HUDEP-2 (cell line): ENCODE results near the gene MORF4L2.

Experiments used
- DNase-seq, 76 experiments: peaks; one replicate each; lab custom pipeline; 2025; ENCODE audit not compliant: unreplicated experiment in 76 of 76; lab: John Stamatoyannopoulos, UW

MORF4L2 gene, protein sequence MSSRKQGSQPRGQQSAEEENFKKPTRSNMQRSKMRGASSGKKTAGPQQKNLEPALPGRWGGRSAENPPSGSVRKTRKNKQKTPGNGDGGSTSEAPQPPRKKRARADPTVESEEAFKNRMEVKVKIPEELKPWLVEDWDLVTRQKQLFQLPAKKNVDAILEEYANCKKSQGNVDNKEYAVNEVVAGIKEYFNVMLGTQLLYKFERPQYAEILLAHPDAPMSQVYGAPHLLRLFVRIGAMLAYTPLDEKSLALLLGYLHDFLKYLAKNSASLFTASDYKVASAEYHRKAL

DNA sequence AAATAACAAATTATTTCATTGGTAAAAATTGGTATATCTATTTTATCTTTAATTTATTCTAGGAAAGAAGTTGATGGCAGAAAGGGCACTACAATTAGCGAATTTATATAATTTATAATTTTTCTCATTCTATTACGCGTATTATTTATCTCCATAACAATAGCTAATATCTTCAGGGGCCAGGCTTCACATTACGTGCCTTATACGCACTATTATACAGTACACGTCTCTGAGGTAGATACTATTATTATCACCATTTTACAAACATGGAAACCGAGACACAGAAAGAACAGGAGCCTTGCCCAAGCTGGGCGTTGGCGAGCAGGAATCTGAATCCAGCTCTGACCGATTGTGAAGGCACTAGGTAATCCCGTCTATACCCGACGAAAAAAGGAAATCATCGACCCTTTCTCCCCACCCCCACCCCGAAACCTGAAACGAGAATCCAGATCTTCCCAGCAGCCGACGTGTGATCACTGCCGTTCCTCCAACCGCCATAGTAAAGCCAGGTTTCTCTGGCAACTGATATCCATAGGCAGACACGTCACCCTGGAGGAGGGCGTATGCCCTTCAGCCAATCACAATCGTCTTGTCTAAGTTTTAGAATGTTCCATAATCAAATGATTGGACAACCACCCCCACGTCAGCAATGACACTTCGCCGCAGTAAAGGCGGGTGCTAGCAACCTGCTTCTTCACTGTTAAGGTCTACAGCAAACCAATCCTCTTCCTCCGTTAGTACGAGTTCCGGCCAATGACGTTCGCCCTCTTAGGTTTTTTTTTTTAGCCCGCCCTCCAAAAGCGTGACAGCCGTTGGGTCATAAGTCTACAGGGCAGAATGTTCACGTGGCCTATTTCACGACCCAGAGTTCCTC is at the start of gene MORF4L2:
Gene MORF4L2, minus strand, starts transcription at position 501 of the 874 bp plus-strand sequence. CDS start 9,672 bp downstream, outside the sequence.
- peak in 75 of 76 experiments; percentile 13 to 96 (median 83) for DNase-seq

DNA sequence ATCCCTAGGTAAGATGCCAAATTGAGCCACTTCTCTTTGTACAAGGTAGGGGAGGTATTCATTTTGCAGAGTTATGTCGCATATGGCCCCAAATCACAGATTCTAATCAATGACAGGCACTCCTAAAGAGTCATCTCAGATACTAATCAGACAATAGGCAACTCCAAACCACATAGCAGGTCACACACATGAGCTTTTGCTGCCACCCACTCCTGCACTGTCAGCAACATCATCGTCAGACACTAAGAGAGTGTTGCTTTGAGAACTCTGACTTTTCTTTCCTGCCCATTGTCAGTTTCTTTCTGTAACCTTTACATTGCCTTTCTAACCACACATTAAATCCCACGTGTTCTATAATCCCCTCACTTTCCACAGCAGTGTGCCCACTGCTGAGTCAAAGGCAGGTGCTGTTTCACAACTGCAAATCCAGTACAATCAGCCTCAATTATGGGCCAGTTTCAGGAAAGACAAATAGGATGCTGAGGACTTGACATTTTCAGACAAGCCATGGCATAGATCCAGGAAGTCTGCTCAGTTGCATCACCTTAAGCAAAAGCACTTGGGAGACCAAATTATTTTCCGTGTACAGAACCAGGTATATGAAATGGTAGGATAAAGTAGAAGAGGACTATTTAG is 47.7 kb upstream of the MORF4L2 start:
- no peak for DNase-seq

DNA sequence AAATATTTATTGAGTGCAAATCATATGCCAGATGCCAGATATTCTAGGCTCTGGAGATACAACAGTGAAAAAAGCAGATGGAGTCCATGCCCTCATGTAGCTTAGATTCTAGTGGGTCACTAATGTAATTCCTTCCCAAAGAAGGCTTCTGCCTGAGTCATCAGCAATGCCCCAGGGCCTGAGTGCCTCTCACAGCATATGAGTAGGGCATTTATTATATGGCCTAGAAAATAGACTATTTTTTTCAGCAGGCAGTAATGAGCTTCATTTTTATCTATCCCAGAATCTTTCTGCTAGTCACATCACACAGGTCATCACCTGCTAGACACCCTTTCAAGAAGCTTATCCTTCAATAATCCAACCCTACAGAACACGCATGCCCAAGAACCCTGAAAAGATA is 46.5 kb upstream of the MORF4L2 start:
- no peak for DNase-seq

- DNase-seq: no peak
These were observed 44.4 kb upstream of the MORF4L2 start for GRCh38 chrX:103730796-103731493.

DNA sequence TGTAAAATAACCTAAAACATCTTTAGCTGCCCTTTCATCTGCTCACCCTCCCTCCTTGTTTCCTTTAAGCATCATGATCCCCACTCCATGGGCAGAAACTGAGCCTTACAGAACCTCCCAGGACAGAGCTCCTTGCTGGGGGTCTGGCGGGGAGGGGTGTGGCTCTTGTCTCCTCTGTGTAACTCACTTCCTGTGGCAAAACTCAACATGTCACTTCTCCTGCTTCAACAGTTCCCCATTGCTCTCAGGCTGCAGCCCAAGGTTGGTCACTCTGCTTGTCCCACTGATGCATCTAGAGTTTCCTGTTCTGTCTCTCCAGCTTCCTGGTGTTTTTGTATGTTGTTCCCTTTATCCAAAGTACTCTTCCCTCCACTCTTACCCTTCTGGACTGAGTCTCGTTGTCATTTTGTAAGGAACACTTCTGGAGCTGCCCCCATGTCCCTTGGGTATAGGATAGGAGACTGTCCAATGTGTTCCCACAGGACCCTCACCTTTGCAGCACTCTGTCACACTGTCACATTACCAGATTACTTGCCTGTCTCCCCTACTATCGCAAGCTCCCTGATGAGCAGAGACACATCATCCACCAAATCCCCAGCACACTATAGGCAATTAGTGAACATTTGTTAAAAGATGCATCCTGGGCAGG is 43.8 kb upstream of the MORF4L2 start:
- no peak for DNase-seq

GRCh38 chrX:103729015-103729414 is 42.5 kb upstream of the MORF4L2 start:
- no peak for DNase-seq

DNA sequence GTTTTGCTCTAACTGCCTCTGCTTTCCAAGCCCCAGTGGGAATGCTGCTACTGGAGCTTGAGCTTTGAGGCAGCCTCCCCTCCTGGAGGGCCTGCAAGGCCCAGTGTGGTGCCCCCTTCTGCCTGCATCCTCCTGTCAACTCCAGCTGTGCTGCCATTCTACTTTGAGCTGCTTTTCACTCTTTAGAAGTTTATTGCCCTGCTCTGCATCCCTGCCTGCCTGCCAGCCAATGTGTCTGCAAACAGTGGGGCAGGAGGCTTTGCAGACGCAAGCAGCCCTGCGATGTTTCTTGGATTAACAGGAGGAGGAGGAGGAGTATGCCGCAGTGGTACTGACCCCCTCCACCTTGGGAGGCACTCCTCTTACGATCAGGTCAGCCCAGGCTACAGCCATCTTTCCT is 40.6 kb upstream of the MORF4L2 start:
- no peak for DNase-seq

GRCh38 chrX:103726477-103726876 is 40.0 kb upstream of the MORF4L2 start:
- DNase-seq: no peak

- DNase-seq: no peak
These were observed 36.0 kb upstream of the MORF4L2 start for GRCh38 chrX:103722505-103722904.

DNA sequence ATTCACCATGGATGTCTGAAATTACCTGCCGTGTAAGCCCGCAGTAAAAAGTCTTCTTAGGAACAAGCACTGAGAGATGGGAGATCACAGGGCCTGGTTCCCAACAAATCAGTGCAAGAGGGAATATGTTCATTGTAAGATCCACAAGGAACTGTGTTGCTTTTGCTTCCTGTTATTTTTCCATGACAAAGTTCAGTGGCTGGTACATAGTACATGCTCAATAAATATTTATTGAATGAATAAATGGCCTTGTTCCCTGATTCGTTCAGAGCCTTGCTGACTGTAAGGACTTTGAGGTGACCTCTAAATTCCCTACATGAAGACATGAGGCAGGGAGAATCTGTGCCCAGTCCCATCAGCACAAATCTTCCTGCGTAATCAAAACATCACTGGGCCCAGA is 31.6 kb upstream of the MORF4L2 start:
- DNase-seq: no peak

DNA sequence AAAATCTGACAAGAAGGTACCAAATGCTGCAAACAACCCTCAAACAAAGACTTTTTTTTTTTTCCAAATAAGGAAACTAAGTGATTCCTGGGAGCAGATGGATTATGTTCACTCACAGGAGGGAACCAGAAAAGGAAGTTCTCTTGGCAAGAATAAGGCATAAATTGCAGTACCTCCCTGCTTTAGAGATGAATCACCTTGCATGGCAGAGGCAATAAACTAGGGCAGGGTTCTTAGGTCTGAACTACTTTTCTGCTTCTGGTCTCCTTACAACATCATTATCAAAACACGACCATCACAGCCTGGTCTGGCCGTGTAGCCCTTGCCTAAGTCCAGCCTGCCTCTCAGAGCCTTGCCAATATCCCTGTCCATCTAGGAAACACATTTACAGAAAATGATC is 30.5 kb upstream of the MORF4L2 start:
- no peak for DNase-seq

DNA sequence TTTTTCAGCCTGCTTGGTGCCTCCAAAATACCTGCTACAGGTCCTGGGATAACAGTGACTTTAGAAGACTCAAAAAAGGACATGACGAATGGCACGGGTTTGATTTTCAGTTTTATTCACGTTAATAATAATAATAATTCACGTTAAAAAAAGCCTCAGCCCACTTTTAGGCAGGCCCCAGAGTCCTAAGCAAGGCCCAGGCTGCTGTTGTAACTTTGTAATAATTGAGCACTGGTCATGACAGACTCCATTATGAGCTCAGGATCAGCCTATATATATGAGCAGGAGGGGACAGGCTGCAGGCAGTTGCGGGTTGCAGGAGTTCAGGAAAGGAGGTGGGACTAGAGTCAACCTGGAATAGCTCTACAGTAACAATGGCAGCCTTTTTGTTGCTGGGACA is 24.1 kb upstream of the MORF4L2 start, which contains the start of gene TMEM31:
Gene TMEM31, plus strand, starts transcription at position 301 of the 400 bp plus-strand sequence. CDS start 1,350 bp downstream, outside the sequence.
- DNase-seq: no peak

- DNase-seq: no peak
These were observed 18.4 kb upstream of the MORF4L2 start for GRCh38 chrX:103704863-103705262.

DNA sequence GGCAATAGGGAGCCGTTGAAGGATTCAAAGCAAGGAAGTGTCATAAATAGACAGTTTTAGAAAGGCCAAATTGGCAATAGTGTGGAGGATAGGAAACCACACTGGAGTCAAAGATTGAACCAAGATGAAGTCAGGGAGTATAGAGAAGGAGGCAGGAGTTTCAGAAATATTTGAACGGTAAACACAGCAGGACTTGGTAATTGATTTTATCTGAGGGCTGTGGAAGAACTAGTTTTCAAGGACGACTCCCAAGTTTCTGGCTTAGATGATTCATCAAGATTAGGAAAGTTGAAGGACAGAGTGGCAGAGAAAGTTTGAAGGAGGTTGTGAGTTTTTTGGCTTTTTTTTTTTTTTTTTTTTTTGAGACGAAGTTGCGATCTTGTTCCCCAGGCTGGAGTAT is 12.7 kb upstream of the MORF4L2 start:
- no peak for DNase-seq

DNA sequence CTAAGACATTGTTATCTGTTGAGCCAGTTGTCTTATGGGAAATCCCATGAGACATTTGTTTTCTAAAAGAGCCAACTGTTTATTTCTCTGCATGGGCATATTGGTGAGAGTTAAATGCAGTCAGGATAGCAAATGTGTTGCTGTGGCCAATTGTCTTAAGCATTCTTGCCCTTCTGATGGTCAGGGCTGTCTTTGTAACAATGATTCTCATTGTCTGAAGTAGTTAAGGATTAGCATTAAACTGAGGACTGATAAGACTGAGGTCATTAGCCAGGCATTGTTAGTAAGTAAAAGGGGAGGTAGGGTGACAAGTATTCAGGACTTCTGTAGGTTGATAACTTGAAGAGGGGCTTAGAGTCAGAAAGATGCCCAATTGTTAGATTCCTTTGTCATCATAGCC is 11.2 kb upstream of the MORF4L2 start:
- DNase-seq: no peak

- DNase-seq: no peak
These were observed 4.6 kb upstream of the MORF4L2 start for GRCh38 chrX:103691059-103691458.

DNA sequence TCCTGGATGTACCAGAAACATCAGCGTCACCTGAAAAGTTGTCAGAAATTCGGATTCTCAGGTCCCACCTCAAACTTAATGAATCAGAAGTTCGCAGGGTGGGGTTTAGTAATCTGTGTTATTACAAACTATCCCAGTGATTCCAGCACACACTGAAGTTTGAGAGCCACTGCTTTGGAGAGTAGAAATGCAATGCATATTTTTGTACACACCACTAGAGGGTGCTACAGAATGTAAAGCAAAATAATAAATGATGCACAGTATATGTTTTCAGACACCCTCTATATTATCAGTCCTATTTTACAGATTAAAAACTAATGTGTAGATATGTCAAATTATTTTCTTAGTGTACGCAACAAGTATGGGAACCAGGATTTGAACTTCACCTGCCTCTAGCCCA is 2.4 kb upstream of the MORF4L2 start:
- DNase-seq: peak in 10 of 76 experiments; percentile 0 to 31 (median 2)

DNA sequence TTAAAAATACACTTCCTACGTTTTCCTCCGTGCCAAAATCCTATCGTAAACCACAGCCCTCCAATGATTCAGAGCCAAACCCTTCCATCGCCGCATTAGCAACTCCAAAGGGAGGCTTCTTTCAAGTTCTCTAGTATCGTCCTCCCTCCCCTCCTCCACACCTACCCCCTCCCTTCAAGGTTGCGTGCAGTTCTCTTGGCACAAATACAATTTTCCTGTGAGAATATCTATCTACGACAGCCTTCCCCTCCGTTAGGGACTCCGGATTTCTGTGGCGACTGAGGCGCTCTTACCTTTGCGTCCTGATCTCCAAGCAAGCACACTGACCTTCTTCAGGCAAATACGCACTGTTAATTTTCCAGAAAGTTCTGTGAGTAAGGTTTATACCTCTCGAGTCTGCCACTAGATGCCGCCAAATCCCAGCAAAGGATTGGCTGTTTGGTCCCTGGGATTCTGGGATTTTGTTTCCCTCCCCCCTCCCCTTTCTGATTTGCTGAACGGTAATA is 1.2 kb upstream of the MORF4L2 start:
- peak in 66 of 76 experiments; percentile 1 to 70 (median 22) for DNase-seq

GRCh38 chrX:103687073-103687695 is 685 bp upstream of the MORF4L2 start:
- peak in 74 of 76 experiments; percentile 5 to 89 (median 67) for DNase-seq
